NCI-H446 (cell line): ENCODE data around the gene CSK.
A peak's percentile ranks its signal among the peaks of the same experiment; 100 is the strongest.

Source experiments
- DNase-seq, 2 experiments: peaks; one replicate each; lab custom pipeline; 2025; lab: John Stamatoyannopoulos, UW

Gene CSK

DNA sequence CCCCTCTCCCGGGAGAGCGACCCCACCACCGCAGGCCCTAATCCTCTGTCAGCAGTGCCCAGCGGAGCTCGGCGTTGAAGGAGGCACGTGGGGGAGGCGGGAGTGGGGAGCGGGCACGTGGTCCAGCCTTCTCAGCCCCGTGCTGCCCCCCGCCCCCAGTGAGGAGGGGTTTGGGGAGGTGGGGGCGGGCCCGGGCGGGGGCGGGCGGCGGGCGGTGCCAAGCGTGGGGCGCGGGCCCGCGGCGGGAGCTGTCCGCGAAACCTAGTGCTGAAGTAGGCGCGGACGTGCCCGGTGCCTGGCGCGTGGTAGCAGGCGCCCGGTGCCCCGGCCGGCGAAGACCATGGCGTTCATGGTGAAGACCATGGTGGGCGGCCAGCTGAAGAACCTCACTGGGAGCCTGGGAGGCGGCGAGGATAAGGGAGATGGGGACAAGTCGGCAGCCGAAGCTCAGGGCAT is 44.5 kb downstream of the CSK start, which contains the start of gene CPLX3:
Gene CPLX3 (plus strand): TSS at position 264 of the 456 bp plus-strand sequence. CDS start 77 bp downstream, at position 341.
- DNase-seq = no peak

DNA sequence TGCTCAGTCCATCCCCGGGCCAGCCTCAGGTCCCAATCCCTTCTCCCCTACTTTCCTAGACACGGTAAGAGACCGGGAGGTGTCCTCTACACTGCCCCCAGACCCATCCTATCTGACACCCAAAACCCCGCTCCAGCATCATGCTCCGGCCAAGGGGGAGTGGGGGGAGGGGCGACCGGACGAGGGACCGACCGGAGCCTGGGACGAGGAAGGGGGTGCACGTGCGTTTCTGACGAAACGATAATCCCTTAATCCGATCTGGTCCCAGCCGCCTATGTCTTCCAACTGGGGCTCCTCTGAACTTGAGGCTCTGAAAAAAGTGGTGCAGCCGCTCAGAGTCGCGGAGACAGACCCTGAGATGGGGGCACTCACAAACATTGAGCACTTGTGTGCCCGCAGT is 45.0 kb downstream of the CSK start:
- no peak for DNase-seq

- no peak for DNase-seq
These were observed 45.7 kb downstream of the CSK start for GRCh38 chr15:74827614-74828013.

DNA sequence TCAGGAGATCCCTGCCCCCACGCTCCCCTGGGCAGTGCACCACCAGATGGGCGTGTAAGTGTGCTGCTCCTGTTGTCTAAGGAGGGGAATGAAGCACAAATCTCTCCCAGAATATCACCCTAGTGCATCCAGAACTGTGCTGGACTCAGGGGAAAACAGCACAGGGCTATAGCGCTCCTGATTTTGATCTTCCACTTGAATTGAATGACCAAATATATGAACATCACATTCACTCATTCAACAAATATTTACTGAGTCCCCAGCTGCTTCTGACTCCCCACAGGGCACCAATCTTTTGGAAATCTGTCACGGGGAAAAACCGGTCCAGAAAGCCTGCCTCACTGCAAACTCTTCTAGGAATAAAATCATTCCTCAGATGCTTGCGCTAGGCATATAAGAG is 47.0 kb downstream of the CSK start:
- peak in 1 of 2 experiments; percentile 42 for DNase-seq

DNA sequence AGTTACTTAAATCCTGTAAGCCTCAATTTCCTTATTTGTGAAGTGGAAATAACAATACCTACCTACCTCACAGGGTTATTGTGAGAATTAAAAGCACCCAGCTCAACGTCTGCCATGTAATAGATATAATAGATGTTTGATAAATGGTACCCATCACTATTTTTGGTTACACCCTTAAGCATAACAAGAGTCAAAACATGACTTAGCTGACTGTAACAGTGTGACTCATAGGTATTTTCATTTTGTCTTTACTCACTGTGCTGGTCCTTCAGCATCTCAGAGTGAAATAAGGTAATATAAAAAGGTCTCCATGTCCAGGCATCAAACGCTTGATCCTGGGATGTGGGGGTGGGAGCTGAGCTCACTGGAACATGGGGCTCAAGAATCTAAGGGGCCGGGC is 47.6 kb downstream of the CSK start:
- no peak for DNase-seq

GRCh38 chr15:74829991-74830390 is 48.1 kb downstream of the CSK start:
- DNase-seq = peak; percentile 29 to 74

DNA sequence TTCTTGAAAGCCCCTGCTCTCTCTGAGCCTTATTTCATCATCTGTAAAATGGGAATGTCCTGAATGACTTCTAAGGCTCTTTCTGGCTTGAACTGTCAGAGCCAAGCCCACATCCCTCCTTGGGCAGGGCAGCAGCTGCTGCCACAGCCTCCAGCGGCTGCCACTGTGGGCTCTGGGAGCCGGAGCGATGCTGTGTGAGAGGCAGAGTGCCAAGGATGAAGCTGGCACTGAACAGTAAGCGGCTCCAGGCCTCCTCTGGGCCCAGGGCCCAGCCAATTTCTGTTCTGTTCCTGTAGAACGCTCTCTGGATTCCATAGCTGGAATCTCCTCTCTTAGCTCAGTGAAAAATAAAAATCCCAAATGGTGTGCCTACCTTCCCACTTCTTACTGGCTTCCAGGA is 49.0 kb downstream of the CSK start:
- peak; percentile 61 to 96 for DNase-seq

GRCh38 chr15:74831813-74832495 is 50.1 kb downstream of the CSK start:
- DNase-seq = no peak

DNA sequence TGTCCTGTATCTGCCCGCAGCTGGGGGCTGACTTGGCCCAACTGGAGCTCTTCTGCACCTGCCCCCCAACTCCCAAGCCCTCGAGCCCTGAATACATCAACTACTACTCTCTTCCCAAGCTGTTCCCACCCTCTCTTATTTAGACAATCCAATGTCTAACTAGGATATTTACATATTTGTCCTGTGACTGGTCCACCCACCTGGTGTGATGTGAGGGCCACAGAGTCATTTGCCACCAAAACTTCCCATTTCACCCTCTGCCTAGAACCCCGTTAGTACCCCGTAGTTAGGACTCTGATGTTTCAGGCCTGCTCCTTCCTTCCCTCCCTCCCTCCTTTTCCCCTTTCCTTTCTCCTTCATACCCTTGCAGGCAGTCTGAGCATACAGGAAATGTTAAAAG is 50.9 kb downstream of the CSK start:
- DNase-seq = no peak

GRCh38 chr15:74833376-74834107 is 51.7 kb downstream of the CSK start:
- no peak for DNase-seq

- peak; percentile 58 to 64 for DNase-seq
These were observed 53.5 kb downstream of the CSK start for GRCh38 chr15:74835312-74835823.

- DNase-seq = no peak
These were observed 55.0 kb downstream of the CSK start for GRCh38 chr15:74836846-74837245.

DNA sequence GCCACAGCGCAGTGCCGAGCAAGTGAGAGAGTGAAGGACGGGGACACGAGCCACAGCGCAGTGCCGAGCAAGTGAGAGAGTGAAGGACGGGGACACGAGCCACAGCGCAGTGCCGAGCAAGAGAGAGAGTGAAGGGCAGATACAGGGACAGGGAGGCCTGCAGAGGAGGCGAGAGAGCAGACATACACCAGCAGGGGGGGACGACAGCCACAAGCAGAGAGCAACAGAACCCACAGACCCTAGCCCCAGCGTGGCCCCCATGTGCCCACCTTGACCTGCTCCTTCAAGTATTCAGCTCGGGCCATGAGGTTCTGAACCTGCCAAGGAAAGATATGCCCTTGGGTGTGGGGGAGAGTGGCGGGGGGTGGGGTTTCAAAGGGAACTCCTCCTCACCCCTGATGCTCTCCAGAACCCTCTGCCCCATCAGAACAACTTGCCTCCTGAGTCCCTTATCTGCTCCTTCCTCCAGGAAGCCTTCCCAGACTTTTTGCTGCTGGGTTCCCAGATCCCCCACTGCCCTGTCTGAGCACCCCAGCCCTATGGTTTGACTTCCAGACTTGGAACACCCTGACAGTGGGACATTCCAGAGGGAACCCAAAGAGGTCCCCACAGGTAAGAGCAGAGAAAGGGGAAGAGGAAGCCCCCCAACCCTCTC is 55.7 kb downstream of the CSK start:
- no peak for DNase-seq

DNA sequence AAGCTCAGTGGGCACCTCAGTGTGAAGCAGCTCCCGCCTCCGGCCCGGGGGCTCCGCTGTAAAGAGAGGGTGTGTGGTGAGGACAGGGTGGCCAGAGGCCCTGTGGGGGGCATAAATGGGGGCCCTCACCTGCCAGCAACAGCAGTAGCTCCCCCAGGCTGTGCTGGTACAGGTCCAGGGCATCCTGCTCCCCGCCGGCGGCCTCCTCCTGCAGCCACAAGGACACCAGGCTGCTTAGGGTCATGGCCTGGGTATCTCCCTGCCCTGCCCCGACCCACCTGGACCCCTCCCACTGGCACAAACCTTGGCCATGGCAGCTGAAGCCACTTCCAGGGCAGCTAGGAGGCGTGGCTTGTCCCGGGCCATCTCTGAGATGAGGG is 56.2 kb downstream of the CSK start:
- DNase-seq = no peak

- DNase-seq = no peak
These were observed 57.1 kb downstream of the CSK start for GRCh38 chr15:74838746-74839525.

DNA sequence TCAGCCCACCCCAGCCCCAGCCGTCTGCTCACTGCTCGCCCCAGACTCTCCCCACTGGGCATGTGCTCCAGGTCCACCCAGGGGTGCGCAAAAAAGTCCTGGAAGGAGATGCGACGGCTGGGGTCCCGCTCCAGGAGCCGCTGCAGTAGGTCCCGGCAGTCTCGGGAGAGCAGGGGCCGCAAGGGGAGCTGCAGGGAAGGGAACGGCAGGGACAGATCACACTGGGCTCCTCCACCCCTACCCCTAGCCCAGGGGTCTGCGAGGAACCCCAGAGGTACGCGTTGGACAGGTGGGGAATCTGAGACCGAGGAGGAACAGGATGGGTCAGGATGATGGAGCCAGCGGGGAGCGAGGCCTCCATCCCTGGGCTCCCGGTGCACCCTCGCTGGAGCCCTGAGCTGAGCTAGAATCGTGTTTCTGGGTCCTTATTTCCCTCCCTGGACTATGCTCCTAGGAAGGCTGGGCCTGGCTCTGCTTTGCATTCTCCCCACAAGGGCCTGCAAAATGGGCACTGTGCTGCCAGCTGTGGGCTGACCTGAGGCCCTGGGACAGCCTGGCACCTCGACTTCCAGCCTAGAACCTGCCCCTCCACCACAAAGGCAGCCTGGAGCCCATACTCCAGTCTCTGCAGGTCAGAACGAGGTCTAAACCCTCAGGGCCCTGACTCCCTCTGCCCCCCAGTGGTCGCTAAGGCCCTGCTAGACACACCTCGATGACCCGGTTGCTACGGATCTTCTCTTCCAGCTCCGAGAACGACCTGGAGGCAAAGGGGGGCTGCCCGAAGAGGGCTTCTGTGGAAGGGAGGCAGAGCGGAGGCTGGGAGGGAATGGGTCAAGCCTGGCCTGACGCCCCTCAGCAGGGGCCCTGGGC is 57.9 kb downstream of the CSK start:
- no peak for DNase-seq

GRCh38 chr15:74840851-74841775 is 59.2 kb downstream of the CSK start:
- DNase-seq = no peak

GRCh38 chr15:74841891-74842373 is 60.1 kb downstream of the CSK start:
- DNase-seq = no peak

GRCh38 chr15:74842581-74843444 is 60.9 kb downstream of the CSK start, which contains the start of gene ULK3:
TSS of gene ULK3 (minus strand) at chr15:74843156. CDS start at chr15:74843105, 51 bp downstream.
- peak; percentile 39 to 86 for DNase-seq
